HEK293 (cell line): ENCODE data around the gene COP1.

Experiments
- BCL11B ChIP-seq: fragments of 450-650 bp; formaldehyde crosslinking; IDR thresholded peaks from 2 replicates; pipeline ENCODE4 v1.5.1; 2016; ENCODE audit warnings: low read depth, missing biosample characterization, missing genetic modification characterization
- CTCF ChIP-seq: fragments of 450-650 bp; formaldehyde crosslinking; IDR thresholded peaks from 2 replicates; pipeline ENCODE4 v1.5.1; 2016; ENCODE audit warnings: missing biosample characterization, missing genetic modification characterization
- ELK4 ChIP-seq: IDR thresholded peaks from 2 replicates; pipeline ENCODE4 v1.6.1; 2011; ENCODE audit warnings: mild to moderate bottlenecking, low read depth, low read length, borderline replicate concordance
- FEZF1 ChIP-seq: fragments of 450-650 bp; formaldehyde crosslinking; IDR thresholded peaks from 2 replicates; pipeline ENCODE4 v1.5.1; 2016; ENCODE audit warnings: missing biosample characterization, missing genetic modification characterization
- HOXA7 ChIP-seq: sonication (generic); formaldehyde crosslinking; IDR thresholded peaks from 2 replicates; pipeline ENCODE4 v1.8.1; 2022; ENCODE audit warnings: missing genetic modification reagents, borderline replicate concordance
- KLF9 ChIP-seq: fragments of 450-650 bp; formaldehyde crosslinking; IDR thresholded peaks from 2 replicates; pipeline ENCODE4 v1.5.1; 2016; ENCODE audit warnings: missing biosample characterization, missing genetic modification characterization, low read depth
- REPIN1 ChIP-seq: fragments of 450-650 bp; formaldehyde crosslinking; IDR thresholded peaks from 2 replicates; pipeline ENCODE4 v1.5.1; 2017; ENCODE audit warnings: missing biosample characterization, missing genetic modification characterization, low read depth
- SETDB1 ChIP-seq: IDR thresholded peaks from one replicate; pipeline ENCODE4 v1.6.1; 2017; ENCODE audit warnings: mild to moderate bottlenecking, low read length, moderate library complexity, mixed read lengths; ENCODE audit not compliant: insufficient read length
- SP7 ChIP-seq: fragments of 450-650 bp; formaldehyde crosslinking; IDR thresholded peaks from 2 replicates; pipeline ENCODE4 v1.5.1; 2016; ENCODE audit warnings: missing biosample characterization, missing genetic modification characterization
- ZFP37 ChIP-seq: fragments of 450-650 bp; formaldehyde crosslinking; IDR thresholded peaks from 2 replicates; pipeline ENCODE4 v1.5.1; 2016; ENCODE audit warnings: missing biosample characterization, missing genetic modification characterization
- ZNF174 ChIP-seq: fragments of 450-650 bp; formaldehyde crosslinking; IDR thresholded peaks from 2 replicates; pipeline ENCODE4 v1.5.0; 2017; ENCODE audit warnings: missing biosample characterization, mild to moderate bottlenecking, missing genetic modification characterization
- ZNF184 ChIP-seq: fragments of 450-650 bp; IDR thresholded peaks from 2 replicates; pipeline ENCODE4 v1.5.1; 2018; ENCODE audit warnings: missing biosample characterization, mild to moderate bottlenecking, missing genetic modification characterization
- ZNF274 ChIP-seq, 2 experiments: fragments of 200-500 bp in 1 of 2; fragments of 450-650 bp in 1 of 2; sonication (Bioruptor generic) in 1 of 2; formaldehyde crosslinking in 1 of 2; IDR thresholded peaks; 2 replicates each; pipeline versions ENCODE4 v1.5.1 to v1.6.1; 2014 to 2016; ENCODE audit warnings: borderline replicate concordance in 1 of 2, inconsistent platforms in 1 of 2, low read length in 1 of 2, missing biosample characterization in 1 of 2, missing genetic modification characterization in 1 of 2
- ZNF292 ChIP-seq: fragments of 450-650 bp; formaldehyde crosslinking; IDR thresholded peaks from 2 replicates; pipeline ENCODE4 v1.5.1; 2016; ENCODE audit warnings: low read depth, missing biosample characterization, missing genetic modification characterization, borderline replicate concordance
- ZNF302 ChIP-seq: fragments of 450-650 bp; formaldehyde crosslinking; IDR thresholded peaks from 2 replicates; pipeline ENCODE4 v1.5.1; 2016; ENCODE audit warnings: missing biosample characterization, missing genetic modification characterization, low read depth
- ZNF37A ChIP-seq: fragments of 450-650 bp; IDR thresholded peaks from 2 replicates; pipeline ENCODE4 v1.5.1; 2018; ENCODE audit warnings: missing biosample characterization, missing genetic modification characterization
- ZNF423 ChIP-seq: fragments of 450-650 bp; formaldehyde crosslinking; IDR thresholded peaks from 2 replicates; pipeline ENCODE4 v1.5.1; 2016; ENCODE audit warnings: missing biosample characterization, missing genetic modification characterization
- ZNF529 ChIP-seq: fragments of 450-650 bp; formaldehyde crosslinking; IDR thresholded peaks from 2 replicates; pipeline ENCODE4 v1.5.1; 2017; ENCODE audit warnings: missing genetic modification characterization, missing biosample characterization; ENCODE audit not compliant: insufficient replicate concordance
- ZNF548 ChIP-seq: fragments of 450-650 bp; formaldehyde crosslinking; IDR thresholded peaks from 2 replicates; pipeline ENCODE4 v1.5.1; 2016; ENCODE audit warnings: missing biosample characterization, missing genetic modification characterization
- ZNF610 ChIP-seq: fragments of 450-650 bp; formaldehyde crosslinking; IDR thresholded peaks from 2 replicates; pipeline ENCODE4 v1.5.1; 2016; ENCODE audit warnings: missing biosample characterization, missing genetic modification characterization, borderline replicate concordance
- ZNF623 ChIP-seq: fragments of 450-650 bp; formaldehyde crosslinking; IDR thresholded peaks from 2 replicates; pipeline ENCODE4 v1.5.1; 2016; ENCODE audit warnings: missing biosample characterization, missing genetic modification characterization
- ZNF660 ChIP-seq: fragments of 450-650 bp; IDR thresholded peaks from 2 replicates; pipeline ENCODE4 v1.5.1; 2018; ENCODE audit warnings: missing biosample characterization, mild to moderate bottlenecking, missing genetic modification characterization
- ZNF677 ChIP-seq: fragments of 450-650 bp; IDR thresholded peaks from 2 replicates; pipeline ENCODE4 v1.5.0; 2018; ENCODE audit warnings: missing biosample characterization, mild to moderate bottlenecking, missing genetic modification characterization, moderate library complexity
- ZNF785 ChIP-seq: fragments of 450-650 bp; formaldehyde crosslinking; IDR thresholded peaks from 2 replicates; pipeline ENCODE4 v1.5.1; 2016; ENCODE audit warnings: missing biosample characterization, missing genetic modification characterization
- ZSCAN18 ChIP-seq: fragments of 450-650 bp; formaldehyde crosslinking; IDR thresholded peaks from 2 replicates; pipeline ENCODE4 v1.5.1; 2016; ENCODE audit warnings: missing biosample characterization, missing genetic modification characterization
- ZSCAN5A ChIP-seq: fragments of 450-650 bp; formaldehyde crosslinking; IDR thresholded peaks from 2 replicates; pipeline ENCODE4 v1.5.1; 2016; ENCODE audit warnings: missing biosample characterization, missing genetic modification characterization
- TF ChIP-seq, protein P1 (sequence below): fragments of 450-650 bp; formaldehyde crosslinking; IDR thresholded peaks from 2 replicates; pipeline ENCODE4 v1.5.1; 2017; ENCODE audit warnings: missing biosample characterization, missing genetic modification characterization
- TF ChIP-seq, protein P2 (sequence below): fragments of 450-650 bp; formaldehyde crosslinking; IDR thresholded peaks from 2 replicates; pipeline ENCODE4 v1.5.1; 2016; ENCODE audit warnings: missing biosample characterization, missing genetic modification characterization

COP1 gene

GRCh38 chr1:176206961-176207902 is at the start of gene COP1 (continued):
- TF ChIP-seq CTCF (tag by site-specific recombination) (peak; percentile 46; the same call in 1 of the 2 replicates), ELK4 (no peak), ZNF37A (no peak), BCL11B (tag by site-specific recombination) (no peak), ZNF174 (no peak), SETDB1 (no peak), ZNF677 (no peak), ZNF785 (tag by site-specific recombination) (no peak), ZNF302 (no peak), ZNF529 (no peak), HOXA7 (CRISPR knock-in tag) (no peak), KLF9 (tag by site-specific recombination) (peak; percentile 70; the same call in 1 of the 2 replicates), ZNF548 (no peak), ZNF274 (IDR thresholded peaks at IDR 0.05; ENCODE audit: low read length) (no peak), ZNF274 (tag by site-specific recombination; IDR thresholded peaks at IDR 0.05; ENCODE audit: borderline replicate concordance) (no peak), REPIN1 (tag by site-specific recombination) (no peak), ZNF623 (tag by site-specific recombination) (no peak), ZNF610 (peak; percentile 52; the same call in 1 of the 2 replicates), ZNF292 (tag by site-specific recombination) (no peak), SP7 (tag by site-specific recombination) (peak; percentile 61; the same call in 1 of the 2 replicates), FEZF1 (tag by site-specific recombination) (no peak), ZNF660 (peak; percentile 67; the same call in 1 of the 2 replicates), ZNF184 (tag by site-specific recombination) (peak; percentile 49; the same call in 1 of the 2 replicates), ZNF423 (tag by site-specific recombination) (no peak), ZFP37 (tag by site-specific recombination) (no peak), ZSCAN5A (tag by site-specific recombination) (no peak), ZSCAN18 (tag by site-specific recombination) (no peak)
- TF ChIP-seq, protein P1, sequence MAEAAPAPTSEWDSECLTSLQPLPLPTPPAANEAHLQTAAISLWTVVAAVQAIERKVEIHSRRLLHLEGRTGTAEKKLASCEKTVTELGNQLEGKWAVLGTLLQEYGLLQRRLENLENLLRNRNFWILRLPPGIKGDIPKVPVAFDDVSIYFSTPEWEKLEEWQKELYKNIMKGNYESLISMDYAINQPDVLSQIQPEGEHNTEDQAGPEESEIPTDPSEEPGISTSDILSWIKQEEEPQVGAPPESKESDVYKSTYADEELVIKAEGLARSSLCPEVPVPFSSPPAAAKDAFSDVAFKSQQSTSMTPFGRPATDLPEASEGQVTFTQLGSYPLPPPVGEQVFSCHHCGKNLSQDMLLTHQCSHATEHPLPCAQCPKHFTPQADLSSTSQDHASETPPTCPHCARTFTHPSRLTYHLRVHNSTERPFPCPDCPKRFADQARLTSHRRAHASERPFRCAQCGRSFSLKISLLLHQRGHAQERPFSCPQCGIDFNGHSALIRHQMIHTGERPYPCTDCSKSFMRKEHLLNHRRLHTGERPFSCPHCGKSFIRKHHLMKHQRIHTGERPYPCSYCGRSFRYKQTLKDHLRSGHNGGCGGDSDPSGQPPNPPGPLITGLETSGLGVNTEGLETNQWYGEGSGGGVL: no peak
- TF ChIP-seq, protein P2, sequence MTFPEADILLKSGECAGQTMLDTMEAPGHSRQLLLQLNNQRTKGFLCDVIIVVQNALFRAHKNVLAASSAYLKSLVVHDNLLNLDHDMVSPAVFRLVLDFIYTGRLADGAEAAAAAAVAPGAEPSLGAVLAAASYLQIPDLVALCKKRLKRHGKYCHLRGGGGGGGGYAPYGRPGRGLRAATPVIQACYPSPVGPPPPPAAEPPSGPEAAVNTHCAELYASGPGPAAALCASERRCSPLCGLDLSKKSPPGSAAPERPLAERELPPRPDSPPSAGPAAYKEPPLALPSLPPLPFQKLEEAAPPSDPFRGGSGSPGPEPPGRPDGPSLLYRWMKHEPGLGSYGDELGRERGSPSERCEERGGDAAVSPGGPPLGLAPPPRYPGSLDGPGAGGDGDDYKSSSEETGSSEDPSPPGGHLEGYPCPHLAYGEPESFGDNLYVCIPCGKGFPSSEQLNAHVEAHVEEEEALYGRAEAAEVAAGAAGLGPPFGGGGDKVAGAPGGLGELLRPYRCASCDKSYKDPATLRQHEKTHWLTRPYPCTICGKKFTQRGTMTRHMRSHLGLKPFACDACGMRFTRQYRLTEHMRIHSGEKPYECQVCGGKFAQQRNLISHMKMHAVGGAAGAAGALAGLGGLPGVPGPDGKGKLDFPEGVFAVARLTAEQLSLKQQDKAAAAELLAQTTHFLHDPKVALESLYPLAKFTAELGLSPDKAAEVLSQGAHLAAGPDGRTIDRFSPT (tag by site-specific recombination): no peak
